ENCODE measurements around the gene ERBIN.

- TF ChIP-seq HCFC1 (IDR thresholded peaks at IDR 0.05; ENCODE audit: low read depth, low read length) (no peak), BMI1 (IDR thresholded peaks at IDR 0.05; ENCODE audit: low read length) (no peak), THRAP3 (IDR thresholded peaks at IDR 0.05; ENCODE audit: borderline replicate concordance) (no peak), MAZ (CRISPR knock-in tag; conservative IDR thresholded peaks at IDR 0.05 in 1 of 2, IDR thresholded peaks at IDR 0.05 in 1 of 2) (no peak), ATF4 (CRISPR knock-in tag; IDR thresholded peaks at IDR 0.05) (no peak)
Measured at GRCh38 chr5:66118304-66118703, 191.9 kb downstream of the ERBIN start.

Data from K562 (cell line).